Measurements from ENCODE around the gene TMEM165.

DNA sequence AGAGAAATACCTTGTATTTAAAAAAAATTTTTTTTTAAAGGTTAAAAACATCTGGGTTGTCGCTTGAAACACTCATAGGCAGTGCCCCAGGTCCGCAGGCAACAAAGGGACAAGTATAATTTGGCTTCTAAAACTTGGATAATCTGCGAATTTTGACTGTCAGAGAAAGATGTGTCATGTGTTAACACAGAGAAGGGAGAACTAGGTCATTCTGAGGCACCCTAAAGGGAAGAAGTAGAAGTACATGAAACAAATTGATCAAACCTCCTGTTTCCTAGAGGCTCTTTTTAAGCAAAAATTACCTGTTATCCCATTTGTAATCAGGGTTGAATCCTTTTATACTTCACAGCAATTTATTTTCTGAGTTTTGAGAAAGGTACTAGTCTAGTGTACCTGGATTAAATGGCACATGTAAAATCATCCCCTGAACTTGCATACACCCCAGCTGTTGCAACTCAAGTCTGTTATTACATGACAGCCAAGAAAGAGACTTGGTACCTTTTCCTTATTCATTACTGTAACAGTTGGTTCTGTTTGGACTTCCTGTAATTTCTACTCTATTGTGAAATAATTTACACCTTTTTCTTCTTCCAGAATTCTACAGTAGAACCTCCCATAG is 48.0 kb upstream of the TMEM165 start:
- TF ChIP-seq, protein P1, sequence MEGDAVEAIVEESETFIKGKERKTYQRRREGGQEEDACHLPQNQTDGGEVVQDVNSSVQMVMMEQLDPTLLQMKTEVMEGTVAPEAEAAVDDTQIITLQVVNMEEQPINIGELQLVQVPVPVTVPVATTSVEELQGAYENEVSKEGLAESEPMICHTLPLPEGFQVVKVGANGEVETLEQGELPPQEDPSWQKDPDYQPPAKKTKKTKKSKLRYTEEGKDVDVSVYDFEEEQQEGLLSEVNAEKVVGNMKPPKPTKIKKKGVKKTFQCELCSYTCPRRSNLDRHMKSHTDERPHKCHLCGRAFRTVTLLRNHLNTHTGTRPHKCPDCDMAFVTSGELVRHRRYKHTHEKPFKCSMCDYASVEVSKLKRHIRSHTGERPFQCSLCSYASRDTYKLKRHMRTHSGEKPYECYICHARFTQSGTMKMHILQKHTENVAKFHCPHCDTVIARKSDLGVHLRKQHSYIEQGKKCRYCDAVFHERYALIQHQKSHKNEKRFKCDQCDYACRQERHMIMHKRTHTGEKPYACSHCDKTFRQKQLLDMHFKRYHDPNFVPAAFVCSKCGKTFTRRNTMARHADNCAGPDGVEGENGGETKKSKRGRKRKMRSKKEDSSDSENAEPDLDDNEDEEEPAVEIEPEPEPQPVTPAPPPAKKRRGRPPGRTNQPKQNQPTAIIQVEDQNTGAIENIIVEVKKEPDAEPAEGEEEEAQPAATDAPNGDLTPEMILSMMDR (conservative IDR thresholded peaks at IDR 0.05 in 1 of 2, IDR thresholded peaks at IDR 0.05 in 1 of 2; ENCODE audit: low read depth in 1 of 2, low read length in 2 of 2), result no peak
- TF ChIP-seq EZH2 (IDR thresholded peaks at IDR 0.05; ENCODE audit: low read length, missing control alignments), result no peak

Measured in fibroblast of lung (primary cell).